OCI-LY3 (cell line): ENCODE data around the gene DPYD.

Source experiments
- CTCF ChIP-seq: fragments of 200-600, 300-600 bp; sonication (generic); IDR thresholded peaks from 2 replicates; pipeline ENCODE4 v1.5.1; 2014; ENCODE audit warnings: antibody characterized with exemption, low read length, low read depth
- EZH2phosphoT487 ChIP-seq: fragments of 200-600 bp; shearing (Covaris generic); IDR thresholded peaks from 2 replicates; pipeline ENCODE4 v1.6.1; 2018; ENCODE audit warnings: antibody characterized with exemption, mixed run types, low read depth

- TF ChIP-seq CTCF: no peak
- TF ChIP-seq EZH2phosphoT487: no peak
Measured at GRCh38 chr1:97685360-97685759, 235.5 kb downstream of the DPYD start.
